ENCODE data around the gene NAA15.
"Not testable (repeated sequence)": the region's sequence is repeated elsewhere in the genome, so short reads cannot be mapped to it uniquely, and the experiment has no call there.

NAA15 gene

GRCh38 chr4:139454111-139455045 lies 153.1 kb downstream of the NAA15 start, which contains the start of gene RAB33B:
Gene RAB33B (plus strand): TSS chr4:139454121. CDS start chr4:139454196, 75 bp downstream.
- peak; percentile 32 for DNase-seq

GRCh38 chr4:139455126-139455538 lies 153.8 kb downstream of the NAA15 start:
- DNase-seq: no peak

GRCh38 chr4:139457318-139457717 lies 156.0 kb downstream of the NAA15 start:
- DNase-seq: no peak

- DNase-seq: no peak
Observed at GRCh38 chr4:139458543-139458942, 157.2 kb downstream of the NAA15 start.

- no peak for DNase-seq
Observed at GRCh38 chr4:139458999-139459398, 157.7 kb downstream of the NAA15 start.

GRCh38 chr4:139460565-139460964 lies 159.3 kb downstream of the NAA15 start:
- DNase-seq: no peak

- DNase-seq: no peak
Observed at GRCh38 chr4:139461022-139461628, 159.8 kb downstream of the NAA15 start.

GRCh38 chr4:139464512-139464911 lies 163.2 kb downstream of the NAA15 start:
- DNase-seq: not testable (repeated sequence)

- no peak for DNase-seq
Observed at GRCh38 chr4:139465922-139466321, 164.6 kb downstream of the NAA15 start.

- not testable (repeated sequence) for DNase-seq
Observed at GRCh38 chr4:139468756-139469155, 167.5 kb downstream of the NAA15 start.

- DNase-seq: no peak
Observed at GRCh38 chr4:139469216-139469615, 167.9 kb downstream of the NAA15 start.

Data from 8988T (cell line).